Activated naive CD8-positive, alpha-beta T cell treated with anti-CD3 and anti-CD28 coated beads, Interleukin-2, amount 10 ng/mL, durations not matched to agents 7 days and 5 days (primary cell): ENCODE results near the gene PARD3. TPM values are rescaled to one million over a fixed set of nuclear protein-coding genes. Genes with fewer than 3 reads are reported as not detected.
"Not testable (repeated sequence)": the region's sequence is repeated elsewhere in the genome, so short reads cannot be mapped to it uniquely, and the experiment has no call there.

Source experiments
- ATAC-seq: fragments of 150-1000 bp; cut with Tn5 transposase; one replicate; pipeline ENCODE4 v1.10.0; 2021; ENCODE audit warnings: low read depth, moderate library complexity
- POLR2A ChIA-PET: fragments of 350-600 bp; sonication (Branson Sonifier 250); formaldehyde crosslinking; loops from one replicate; lab custom pipeline; 2021; ENCODE audit warnings: antibody characterized with exemption; lab: Charles Lee
- DNase-seq: peaks from one replicate; pipeline ENCODE4 v3.0.0; 2021
- H3K27ac Mint-ChIP-seq: one replicate; pipeline ENCODE4 v1.8.0; 2022; ENCODE audit warnings: mild to moderate bottlenecking, mixed read lengths
- H3K27me3 Mint-ChIP-seq: one replicate; pipeline ENCODE4 v1.8.0; 2022; ENCODE audit warnings: mild to moderate bottlenecking, moderate library complexity, mixed read lengths
- H3K36me3 Mint-ChIP-seq: one replicate; pipeline ENCODE4 v1.8.0; 2021; ENCODE audit warnings: mild to moderate bottlenecking, mixed read lengths
- H3K4me1 Mint-ChIP-seq: one replicate; pipeline ENCODE4 v1.8.0; 2021; ENCODE audit warnings: mixed read lengths
- H3K4me3 Mint-ChIP-seq: one replicate; pipeline ENCODE4 v1.8.0; 2022; ENCODE audit warnings: mild to moderate bottlenecking, moderate library complexity, mixed read lengths
- H3K9me3 Mint-ChIP-seq: one replicate; pipeline ENCODE4 v1.8.0; 2021; ENCODE audit warnings: mixed read lengths
- total RNA-seq, 2 experiments: library from RNA; stranded (reverse); gene quantifications; one replicate each; pipeline ENCODE4 v1.2.3, GENCODE V29; 2021

Gene PARD3
- total RNA-seq, 2 experiments from 2014 or later = 0.48 to 0.55 TPM

DNA sequence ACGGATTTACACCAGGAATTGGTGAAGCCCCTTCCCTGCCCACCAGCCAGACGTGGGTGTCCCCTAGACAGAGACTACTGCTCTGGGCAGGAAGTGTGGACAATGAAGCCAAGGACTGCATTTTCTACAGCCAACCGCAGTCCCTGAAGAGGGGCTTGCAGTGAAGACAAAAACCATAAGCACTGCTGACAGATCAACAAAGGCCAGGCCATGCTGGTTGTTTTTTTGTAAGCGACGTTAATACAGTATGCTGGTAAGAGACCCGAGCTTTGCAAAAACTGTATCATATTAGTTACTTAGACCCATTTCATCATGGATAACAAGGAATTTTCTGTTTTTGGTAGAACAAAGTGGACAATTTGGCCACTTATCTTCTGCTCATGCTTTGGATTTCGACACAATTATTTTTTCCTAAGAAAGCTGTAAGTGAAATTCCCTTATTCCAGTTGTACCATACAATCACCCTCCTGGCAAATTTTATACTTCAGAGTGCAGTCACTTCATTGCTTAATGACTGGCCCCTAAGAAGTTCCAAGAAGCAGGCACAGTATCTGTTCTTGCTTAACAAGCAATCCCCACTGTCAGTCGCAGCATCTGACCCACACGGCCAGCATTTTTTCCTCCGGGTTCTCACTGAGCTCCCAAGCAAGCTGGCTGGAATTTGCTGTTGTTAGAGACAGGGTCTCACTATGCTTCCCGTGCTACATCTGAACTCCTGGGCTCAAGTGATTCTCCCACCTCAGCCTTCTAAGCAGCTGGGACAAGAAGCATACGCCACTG lies 163.5 kb downstream of the PARD3 start:
- Mint-ChIP-seq H3K4me3 (no peak overlapping the region), H3K9me3 (no peaks in the 10 kb centered on the region), H3K4me1 (no peaks in the 10 kb centered on the region), H3K36me3 (no peaks in the 10 kb centered on the region), H3K27ac (no peak overlapping the region), H3K27me3 (no peaks in the 10 kb centered on the region)
- DNase-seq = no peak
- POLR2A ChIA-PET = no interaction called here
- no peak for ATAC-seq

DNA sequence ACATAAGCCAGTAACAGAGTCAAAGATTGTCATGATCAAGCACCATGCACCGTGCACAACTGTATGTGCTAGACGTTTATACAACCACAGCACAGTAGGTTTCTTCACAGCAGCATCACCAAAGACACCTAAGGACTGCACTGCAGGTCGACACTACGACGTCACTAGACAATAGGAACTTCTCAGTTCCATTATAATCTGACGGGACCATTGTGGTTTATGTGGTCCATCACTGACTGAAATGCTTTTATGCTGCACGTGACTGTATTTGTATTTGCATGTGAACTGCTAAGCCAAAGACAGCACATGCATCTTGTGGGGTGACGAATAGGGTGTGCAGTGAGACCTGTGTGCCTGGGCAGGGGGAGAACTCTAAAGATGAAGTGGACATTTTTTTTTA lies 164.9 kb downstream of the PARD3 start:
- no peak overlapping the region for H3K27ac Mint-ChIP-seq
- no peaks in the 10 kb centered on the region for H3K36me3 Mint-ChIP-seq
- DNase-seq = no peak
- H3K4me1 Mint-ChIP-seq = no peaks in the 10 kb centered on the region
- ATAC-seq = no peak
- H3K4me3 Mint-ChIP-seq = no peak overlapping the region
- POLR2A ChIA-PET = no interaction called here
- H3K9me3 Mint-ChIP-seq = no peaks in the 10 kb centered on the region
- H3K27me3 Mint-ChIP-seq = no peaks in the 10 kb centered on the region

DNA sequence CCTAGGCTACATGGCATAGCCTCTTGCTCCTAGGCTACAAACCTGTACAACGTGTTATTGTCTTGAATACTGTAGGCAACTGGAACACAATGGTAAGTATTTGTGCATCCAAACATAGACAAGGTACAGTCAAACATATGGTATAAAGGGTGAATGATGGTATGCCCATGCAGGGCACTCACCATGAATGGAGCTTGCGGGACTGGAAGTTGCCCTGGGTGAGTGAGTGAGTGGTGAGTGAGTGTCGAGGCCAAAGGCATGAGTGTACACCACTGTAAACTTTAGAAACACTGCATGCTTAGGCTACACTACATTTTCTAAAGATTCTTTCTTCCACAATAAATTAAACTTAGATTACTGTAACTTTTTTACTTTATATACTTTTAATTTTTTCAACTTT lies 165.7 kb downstream of the PARD3 start:
- no peak overlapping the region for H3K27ac Mint-ChIP-seq
- H3K4me1 Mint-ChIP-seq = no peaks in the 10 kb centered on the region
- DNase-seq (no peak), ATAC-seq (no peak)
- no peaks in the 10 kb centered on the region for H3K9me3 Mint-ChIP-seq
- H3K27me3 Mint-ChIP-seq = no peaks in the 10 kb centered on the region
- H3K36me3 Mint-ChIP-seq = no peaks in the 10 kb centered on the region
- H3K4me3 Mint-ChIP-seq = no peak overlapping the region
- POLR2A ChIA-PET = no interaction called here

DNA sequence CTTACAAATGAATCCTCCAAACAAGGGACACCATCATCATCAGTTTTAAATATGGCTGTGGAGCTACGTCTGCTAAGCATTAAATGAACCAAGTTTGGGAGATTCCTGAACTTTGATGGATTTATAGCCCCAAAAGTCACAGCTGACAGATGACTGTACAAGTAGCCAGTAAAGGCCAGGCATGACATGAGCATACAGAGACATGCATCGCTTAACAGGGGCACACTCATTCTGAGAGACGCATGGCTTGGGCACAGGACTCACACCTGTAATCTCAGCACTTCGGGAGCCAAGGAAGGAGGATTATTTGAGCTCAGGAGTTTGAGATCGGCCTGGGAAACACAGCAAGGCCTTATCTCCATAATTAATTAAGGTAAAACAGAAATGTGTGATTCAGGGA lies 166.2 kb downstream of the PARD3 start:
- ATAC-seq (no peak), DNase-seq (no peak)
- no peaks in the 10 kb centered on the region for H3K4me1 Mint-ChIP-seq
- H3K9me3 Mint-ChIP-seq = no peaks in the 10 kb centered on the region
- H3K27ac Mint-ChIP-seq = no peak overlapping the region
- no peak overlapping the region for H3K4me3 Mint-ChIP-seq
- no peaks in the 10 kb centered on the region for H3K27me3 Mint-ChIP-seq
- H3K36me3 Mint-ChIP-seq = no peaks in the 10 kb centered on the region
- POLR2A ChIA-PET = no interaction called here

DNA sequence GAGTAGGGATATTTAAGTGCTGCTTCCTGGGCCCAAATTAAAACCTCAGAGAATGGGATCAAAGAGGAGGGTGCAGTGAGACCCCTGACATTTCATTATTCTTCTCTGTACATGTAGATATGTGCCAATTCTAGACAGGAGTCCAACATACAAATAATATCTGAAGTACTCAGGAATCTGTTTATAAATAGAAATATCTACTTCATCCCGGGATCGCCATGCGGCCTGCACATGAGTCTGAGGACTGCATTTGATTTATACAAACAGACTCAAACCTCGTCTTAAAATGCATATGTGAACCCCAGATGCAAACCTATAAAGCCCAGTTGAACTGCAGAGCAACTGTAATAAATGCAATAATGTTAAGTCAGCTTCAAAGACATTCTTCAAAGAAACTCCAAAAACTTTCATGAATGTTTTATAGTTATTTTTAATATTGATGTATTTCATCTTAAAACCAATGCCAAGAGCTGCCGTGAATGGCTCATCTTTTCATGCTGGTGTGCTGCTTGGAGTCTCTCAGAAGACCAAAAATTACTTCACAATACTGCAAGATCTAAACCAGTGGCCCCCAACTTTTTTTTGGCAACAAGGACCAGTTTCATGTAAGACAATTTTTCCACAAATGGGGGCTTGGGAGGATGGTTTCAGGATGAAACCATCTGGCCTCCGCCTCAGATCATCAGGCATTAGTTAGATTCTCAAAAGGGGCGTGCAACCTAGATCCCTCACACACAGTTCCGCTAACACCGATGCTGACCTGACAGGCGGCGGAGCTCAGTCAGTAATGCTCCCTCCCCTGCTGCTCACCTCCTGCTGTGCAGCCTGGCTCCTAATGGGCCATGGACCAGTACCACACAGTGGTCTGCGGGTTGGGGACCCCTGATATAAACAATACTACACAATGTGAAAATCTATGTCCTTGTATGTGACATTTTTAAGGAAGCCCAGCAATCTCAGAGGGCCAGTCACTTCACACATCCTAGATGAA lies 166.9 kb downstream of the PARD3 start:
- H3K9me3 Mint-ChIP-seq = no peaks in the 10 kb centered on the region
- POLR2A ChIA-PET = no interaction called here
- no peaks in the 10 kb centered on the region for H3K36me3 Mint-ChIP-seq
- ATAC-seq = no peak
- H3K4me1 Mint-ChIP-seq = no peaks in the 10 kb centered on the region
- no peaks in the 10 kb centered on the region for H3K27me3 Mint-ChIP-seq
- H3K4me3 Mint-ChIP-seq = no peak overlapping the region
- no peak overlapping the region for H3K27ac Mint-ChIP-seq
- DNase-seq = no peak

DNA sequence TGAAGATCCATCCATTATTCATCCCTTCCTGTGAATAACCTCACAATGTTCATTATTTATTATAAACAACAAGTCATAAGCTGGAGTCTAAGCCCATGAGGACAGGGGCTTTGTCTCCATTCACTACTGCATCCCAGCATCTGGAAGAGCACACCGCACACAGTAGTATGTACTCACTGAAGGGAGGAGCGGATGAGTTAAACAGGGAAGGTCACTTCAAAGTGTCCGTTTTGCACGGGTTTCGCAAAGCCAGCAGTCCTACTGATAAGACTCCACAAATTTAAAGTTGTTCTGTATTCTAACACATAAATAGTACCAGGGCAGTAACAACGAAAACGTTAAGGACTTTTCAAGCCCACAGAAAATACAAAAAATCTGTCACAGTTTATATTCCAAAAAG lies 167.9 kb downstream of the PARD3 start:
- Mint-ChIP-seq H3K4me3 (no peak overlapping the region), H3K27me3 (no peaks in the 10 kb centered on the region), H3K27ac (no peak overlapping the region), H3K36me3 (no peaks in the 10 kb centered on the region), H3K9me3 (no peaks in the 10 kb centered on the region), H3K4me1 (no peaks in the 10 kb centered on the region)
- POLR2A ChIA-PET = no interaction called here
- ATAC-seq = no peak
- no peak for DNase-seq

DNA sequence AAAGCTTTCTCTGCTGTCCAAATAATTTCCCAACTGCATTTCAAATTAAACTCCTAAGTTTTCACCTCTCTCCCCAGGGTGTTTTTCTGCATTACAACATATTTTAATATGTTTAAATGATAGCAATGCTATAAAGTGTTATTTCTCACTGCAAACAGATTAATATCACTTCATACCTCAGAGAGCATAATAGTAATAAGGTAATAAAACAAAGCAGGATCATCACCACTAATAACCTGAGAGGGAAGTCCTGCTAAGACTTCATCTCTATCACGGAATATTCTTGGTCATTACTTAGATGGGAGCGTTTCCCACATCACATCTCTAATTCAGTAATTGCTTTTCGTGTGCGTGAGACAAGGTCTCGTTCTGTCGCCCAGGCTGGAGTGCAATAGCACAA lies 168.8 kb downstream of the PARD3 start:
- H3K36me3 Mint-ChIP-seq = no peaks in the 10 kb centered on the region
- DNase-seq (no peak), ATAC-seq (no peak)
- H3K27ac Mint-ChIP-seq = no peak overlapping the region
- no peak overlapping the region for H3K4me3 Mint-ChIP-seq
- no peaks in the 10 kb centered on the region for H3K27me3 Mint-ChIP-seq
- POLR2A ChIA-PET = no interaction called here
- no peaks in the 10 kb centered on the region for H3K9me3 Mint-ChIP-seq
- no peaks in the 10 kb centered on the region for H3K4me1 Mint-ChIP-seq

DNA sequence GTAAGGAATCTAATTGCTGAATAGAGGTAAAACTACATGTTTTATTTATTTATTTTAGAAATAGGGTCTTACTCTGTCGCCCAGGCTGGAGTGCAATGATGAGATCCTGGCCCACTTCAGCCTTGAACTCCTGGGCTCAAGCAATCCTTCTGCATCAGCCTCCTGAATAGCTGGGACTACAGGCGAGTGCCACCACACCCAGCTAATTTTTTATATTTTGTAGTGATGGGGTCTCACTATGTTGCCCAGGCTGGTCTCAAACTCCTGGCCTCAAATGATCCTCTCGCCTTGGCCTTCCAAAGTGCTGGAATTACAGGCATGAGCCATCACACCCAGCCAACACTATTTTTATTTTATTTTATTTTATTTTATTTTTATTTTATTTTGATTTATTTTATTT lies 170.3 kb downstream of the PARD3 start:
- H3K4me1 Mint-ChIP-seq, ATAC-seq, DNase-seq, H3K9me3 Mint-ChIP-seq, H3K27ac Mint-ChIP-seq, POLR2A ChIA-PET, H3K4me3 Mint-ChIP-seq, H3K27me3 Mint-ChIP-seq, H3K36me3 Mint-ChIP-seq: not testable (repeated sequence)

DNA sequence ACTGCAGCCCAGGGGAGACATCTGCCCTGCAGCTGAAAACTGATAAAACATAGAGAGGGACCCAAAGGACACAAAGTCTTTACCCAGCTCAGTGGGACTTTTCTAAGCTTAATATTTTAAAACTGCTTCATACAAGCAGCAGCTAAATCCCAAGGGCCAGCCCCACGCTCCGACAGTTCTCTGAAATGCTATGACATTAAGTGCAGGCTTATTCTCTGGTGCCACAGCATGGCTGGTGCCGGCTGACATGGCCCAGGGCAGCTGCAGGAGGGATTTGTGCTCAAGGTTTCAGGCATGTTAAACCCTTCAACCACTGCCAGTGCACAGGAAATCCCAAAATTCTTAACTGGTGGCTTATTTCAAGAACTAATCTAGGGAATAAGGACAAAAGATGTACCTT lies 170.9 kb downstream of the PARD3 start:
- Mint-ChIP-seq H3K27ac (no peak overlapping the region), H3K4me3 (no peak overlapping the region), H3K36me3 (no peaks in the 10 kb centered on the region), H3K4me1 (no peaks in the 10 kb centered on the region), H3K9me3 (no peaks in the 10 kb centered on the region), H3K27me3 (peaks cover 2% of the 10 kb centered on the region)
- POLR2A ChIA-PET = no interaction called here
- ATAC-seq = no peak
- DNase-seq = no peak

DNA sequence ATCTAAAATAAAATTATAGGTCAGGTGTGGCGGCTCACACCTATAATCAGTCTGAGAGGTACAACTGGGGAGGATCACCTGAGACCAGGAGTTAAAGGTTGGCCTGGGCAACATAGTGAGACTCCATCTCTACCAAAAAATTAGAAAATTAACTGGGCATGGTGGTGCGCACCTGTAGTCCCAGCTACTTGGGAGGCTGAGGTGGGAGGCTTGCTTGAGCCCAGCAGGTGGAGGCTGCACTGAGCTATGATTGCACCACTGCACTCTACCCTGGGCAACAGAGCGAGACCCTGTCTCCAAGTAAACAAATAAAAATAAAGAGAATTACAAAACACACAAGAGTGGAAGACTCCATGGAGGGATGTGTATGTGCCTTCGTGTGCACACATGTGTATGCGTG lies 171.5 kb downstream of the PARD3 start:
- Mint-ChIP-seq H3K36me3 (no peaks in the 10 kb centered on the region), H3K27me3 (peaks cover 2% of the 10 kb centered on the region), H3K9me3 (no peaks in the 10 kb centered on the region), H3K4me1 (no peaks in the 10 kb centered on the region), H3K27ac (no peak overlapping the region), H3K4me3 (no peak overlapping the region)
- ATAC-seq = no peak
- no peak for DNase-seq
- POLR2A ChIA-PET = no interaction called here

DNA sequence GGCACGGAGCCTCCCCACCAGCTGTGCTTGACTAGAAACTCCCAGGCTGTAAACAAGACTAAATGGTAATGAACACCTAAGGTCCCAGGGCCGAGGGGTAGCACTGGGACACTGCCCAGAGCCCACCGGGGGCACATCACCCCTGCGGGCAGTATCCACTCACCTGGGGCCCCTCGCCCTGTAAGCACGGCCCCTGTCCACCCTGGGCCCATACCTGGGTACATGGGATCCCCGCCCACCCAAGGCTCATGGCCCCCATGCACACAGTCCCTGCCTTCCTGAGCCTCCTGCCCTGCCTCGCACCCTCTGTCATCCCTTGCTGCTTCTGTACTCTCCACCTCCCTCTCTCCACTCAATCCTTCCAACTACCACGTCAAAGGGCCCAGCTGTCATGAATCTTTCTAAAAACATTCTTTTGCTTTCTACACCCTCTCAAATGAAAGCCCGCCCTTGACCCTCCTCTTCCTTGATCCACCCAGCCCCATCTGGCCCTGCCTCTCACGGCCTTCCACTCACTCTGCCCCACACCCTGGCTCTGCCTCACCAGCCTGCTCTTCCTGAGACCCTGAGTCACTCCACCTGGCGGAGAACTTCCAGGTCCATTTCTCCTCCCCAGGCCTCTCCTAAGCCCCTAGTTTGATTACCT lies 173.1 kb downstream of the PARD3 start:
- H3K36me3 Mint-ChIP-seq = no peaks in the 10 kb centered on the region
- H3K4me1 Mint-ChIP-seq = peaks cover 4% of the 10 kb centered on the region
- H3K9me3 Mint-ChIP-seq = no peaks in the 10 kb centered on the region
- H3K27me3 Mint-ChIP-seq = peaks cover 2% of the 10 kb centered on the region
- ATAC-seq (no peak), DNase-seq (no peak)
- no peak overlapping the region for H3K27ac Mint-ChIP-seq
- POLR2A ChIA-PET = no interaction called here
- H3K4me3 Mint-ChIP-seq = no peak overlapping the region

DNA sequence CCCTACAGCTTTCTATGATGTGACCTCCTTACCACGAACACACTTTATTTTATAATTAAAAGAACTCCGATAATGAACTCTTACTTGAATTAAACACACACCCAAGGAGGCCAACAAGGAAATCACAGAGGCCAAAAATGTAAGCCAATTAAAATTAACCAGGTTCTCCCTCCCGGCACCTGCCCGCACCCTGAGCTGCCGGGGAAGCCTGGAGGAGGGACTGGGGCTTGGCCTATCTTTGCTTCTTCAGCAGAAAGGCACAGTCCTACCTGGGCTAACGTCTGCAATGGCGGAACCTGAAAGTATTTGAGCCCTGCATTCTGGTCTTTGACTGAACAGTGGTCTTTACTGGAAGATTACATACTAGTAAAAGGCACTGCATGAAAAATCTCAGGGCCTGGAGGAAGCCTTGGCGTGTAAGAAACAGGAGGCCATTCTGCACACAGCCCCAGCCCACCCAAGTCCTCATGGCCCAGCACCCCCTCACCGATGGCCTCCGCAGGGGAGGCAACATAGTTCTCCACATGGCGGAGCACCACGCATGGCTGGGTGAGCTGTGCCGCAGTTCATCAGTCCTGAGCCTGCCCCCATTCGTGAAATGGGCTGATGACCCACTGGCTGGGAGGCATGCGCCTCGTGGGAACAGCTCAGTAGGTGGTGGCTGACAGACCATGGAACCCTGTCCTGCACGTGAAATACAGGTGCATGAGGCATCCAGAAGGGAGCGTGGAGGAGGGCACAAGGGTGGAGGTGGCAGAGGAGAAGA lies 173.8 kb downstream of the PARD3 start:
- no peak for ATAC-seq
- Mint-ChIP-seq H3K27ac (no peak overlapping the region), H3K4me3 (no peak overlapping the region), H3K27me3 (peaks cover 3% of the 10 kb centered on the region), H3K36me3 (no peaks in the 10 kb centered on the region), H3K9me3 (no peaks in the 10 kb centered on the region), H3K4me1 (peaks cover 4% of the 10 kb centered on the region)
- POLR2A ChIA-PET = no interaction called here
- DNase-seq = no peak
